Adrenal gland (tissue), 12 donors: ENCODE results near the gene ANKS1B. TPM values are rescaled to one million over a fixed set of nuclear protein-coding genes. Genes with fewer than 3 reads are reported as not detected.

Experiments used
- DNase-seq, 7 donors: peaks; one replicate each; pipeline ENCODE4 v3.0.0-alpha.2; 2019 to 2020
- H3K27ac ChIP-seq, 5 donors: fragments of 200-600 bp; sonication (generic) in 4 of 5; 1 replicate in 3 of 5; 2 replicates in 2 of 5; pipeline versions ENCODE4 v1.5.1 to v1.8.0; 2016 to 2020; ENCODE audit warnings: mild to moderate bottlenecking in 1 of 5
- H3K27me3 ChIP-seq: fragments of 200-600 bp; 2 replicates; pipeline ENCODE4 v1.8.0; 2021
- H3K36me3 ChIP-seq, 2 donors: fragments of 200-600 bp; replicated peaks in 1 of 2; 1 replicate in 1 of 2; 2 replicates in 1 of 2; pipeline versions ENCODE4 v1.5.1 to v1.8.0; 2018 to 2022
- H3K4me1 ChIP-seq, 2 donors: fragments of 200-600 bp; replicated peaks in 1 of 2; 1 replicate in 1 of 2; 2 replicates in 1 of 2; pipeline versions ENCODE4 v1.5.1 to v1.8.0; 2018 to 2021
- H3K4me3 ChIP-seq, 4 donors: fragments of 200-600 bp; sonication (generic) in 3 of 4; one replicate each; pipeline ENCODE4 v1.5.1; 2016 to 2018
- H3K9me3 ChIP-seq, 3 donors: fragments of 200-600 bp; sonication (generic) in 1 of 3; replicated peaks in 1 of 3; 1 replicate in 2 of 3; 2 replicates in 1 of 3; pipeline versions ENCODE4 v1.5.1 to v1.8.0; 2016 to 2021
- POLR2A ChIP-seq, 2 donors: fragments of 450-650 bp; IDR thresholded peaks; one replicate each; pipeline ENCODE4 v1.6.1; 2017; ENCODE audit warnings: antibody characterized with exemption in 2 of 2, mild to moderate bottlenecking in 2 of 2, moderate library complexity in 1 of 2
- WGBS, 4 donors: extraction: QIAGEN DNeasy Blood & Tissue Kit in 2 of 4; methylation state at CpG; one replicate each; pipeline versions ENCODE4 v1.1.5 to v1.1.7; 2013 to 2017; 5-methylcytosine and 5-hydroxymethylcytosine counted together
- intact Hi-C, 2 donors: fragments of 100-400 bp; cut with DNase I; formaldehyde crosslinking; loops; one replicate each; pipeline versions ENCODE4 v1.14.1 to v1.15.0; 2022 to 2023
- polyA plus RNA-seq, 3 donors: library from polyadenylated mRNA; stranded (reverse); fragments of 200-250 nt in 2 of 3; fragments of 350-450 nt in 1 of 3; fragmentation: Illumina TruSeq in 1 of 3; extraction: RNeasy Lipid Tissue Mini Kit (QIAGEN cat#74804) in 1 of 3; gene quantifications; one replicate each; pipeline ENCODE4 v1.2.3, GENCODE V29; 2013 to 2014
- total RNA-seq, 9 donors: library from RNA; depleted of rRNA in 4 of 9; stranded (reverse); fragments of >200 nt in 4 of 9; fragments of 120-200 nt in 1 of 9; fragmentation: NEBNext Ultra II Directional in 1 of 9; extraction: Animal tissue kit (Norgen Biotek cat#: 25700) in 1 of 9; gene quantifications; one replicate each; pipeline versions ENCODE4 v1.1.0 to v1.2.4, GENCODE V29; 2013 to 2023
- TF ChIP-seq, protein P1 (sequence below), 6 experiments: fragments of 450-650 bp in 4 of 6; fragments of 200-600 bp in 2 of 6; sonication (generic) in 1 of 6; IDR thresholded peaks; 1 replicate in 5 of 6; 2 replicates in 1 of 6; pipeline versions ENCODE4 v1.5.1 to v1.8.0; 2016 to 2021; ENCODE audit warnings: antibody characterized with exemption in 6 of 6, mild to moderate bottlenecking in 2 of 6, moderate library complexity in 1 of 6
- donor health status: healthy with polysubstance abuse.
- donor health status: Bipolar disorder and iron deficiency.
- donor health status: DM: yes; HTN: yes; CAD: no.
- donor health status: DM: no; HTN: no; CAD: no.
- donor health status: DM: no; HTN: no; CAD: no.
- donor health status: DM: yes; HTN: yes; CAD: no.

ANKS1B gene
- total and polyA plus RNA-seq, 12 donors, result 1.3 to 28.1 (median 8.0) TPM

DNA sequence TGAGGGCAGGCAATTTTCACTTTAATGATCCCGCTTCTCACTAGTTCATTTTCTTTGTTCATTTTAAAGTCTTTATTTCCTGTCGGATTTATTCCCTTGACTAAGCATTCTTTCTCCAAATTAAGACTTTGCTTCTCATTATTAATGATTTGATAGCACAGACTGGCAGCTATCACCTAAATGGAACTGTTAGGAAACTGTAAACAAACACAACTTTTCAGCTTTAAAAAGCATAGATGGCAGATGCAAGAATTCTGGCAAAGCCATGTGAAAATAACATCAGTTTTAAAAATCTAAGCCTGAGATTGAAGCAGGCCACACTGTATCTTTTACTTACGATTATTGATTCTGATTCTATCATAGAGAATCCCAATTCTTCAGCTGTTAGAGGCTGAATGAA lies 225.7 kb downstream of the ANKS1B start:
- H3K4me3 ChIP-seq, result peak overlapping the region in 1 of 4 donors; percentile 4
- no peaks in the 10 kb centered on the region for H3K9me3 ChIP-seq
- intact Hi-C loops, result no loop called here
- no peaks in the 10 kb centered on the region for H3K36me3 ChIP-seq
- H3K27me3 ChIP-seq, result no peaks in the 10 kb centered on the region
- H3K27ac ChIP-seq, result no peak overlapping the region
- WGBS, 4 donors, result 70 to 74% (median 72%) methylated on average over 3 of the region's 3 CpGs
- H3K4me1 ChIP-seq, result no peaks in the 10 kb centered on the region
- no peak for DNase-seq
- TF ChIP-seq POLR2A (IDR thresholded peaks at IDR 0.05), result no peak
- TF ChIP-seq, protein P1, sequence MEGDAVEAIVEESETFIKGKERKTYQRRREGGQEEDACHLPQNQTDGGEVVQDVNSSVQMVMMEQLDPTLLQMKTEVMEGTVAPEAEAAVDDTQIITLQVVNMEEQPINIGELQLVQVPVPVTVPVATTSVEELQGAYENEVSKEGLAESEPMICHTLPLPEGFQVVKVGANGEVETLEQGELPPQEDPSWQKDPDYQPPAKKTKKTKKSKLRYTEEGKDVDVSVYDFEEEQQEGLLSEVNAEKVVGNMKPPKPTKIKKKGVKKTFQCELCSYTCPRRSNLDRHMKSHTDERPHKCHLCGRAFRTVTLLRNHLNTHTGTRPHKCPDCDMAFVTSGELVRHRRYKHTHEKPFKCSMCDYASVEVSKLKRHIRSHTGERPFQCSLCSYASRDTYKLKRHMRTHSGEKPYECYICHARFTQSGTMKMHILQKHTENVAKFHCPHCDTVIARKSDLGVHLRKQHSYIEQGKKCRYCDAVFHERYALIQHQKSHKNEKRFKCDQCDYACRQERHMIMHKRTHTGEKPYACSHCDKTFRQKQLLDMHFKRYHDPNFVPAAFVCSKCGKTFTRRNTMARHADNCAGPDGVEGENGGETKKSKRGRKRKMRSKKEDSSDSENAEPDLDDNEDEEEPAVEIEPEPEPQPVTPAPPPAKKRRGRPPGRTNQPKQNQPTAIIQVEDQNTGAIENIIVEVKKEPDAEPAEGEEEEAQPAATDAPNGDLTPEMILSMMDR (IDR thresholded peaks at IDR 0.05), result no peak

DNA sequence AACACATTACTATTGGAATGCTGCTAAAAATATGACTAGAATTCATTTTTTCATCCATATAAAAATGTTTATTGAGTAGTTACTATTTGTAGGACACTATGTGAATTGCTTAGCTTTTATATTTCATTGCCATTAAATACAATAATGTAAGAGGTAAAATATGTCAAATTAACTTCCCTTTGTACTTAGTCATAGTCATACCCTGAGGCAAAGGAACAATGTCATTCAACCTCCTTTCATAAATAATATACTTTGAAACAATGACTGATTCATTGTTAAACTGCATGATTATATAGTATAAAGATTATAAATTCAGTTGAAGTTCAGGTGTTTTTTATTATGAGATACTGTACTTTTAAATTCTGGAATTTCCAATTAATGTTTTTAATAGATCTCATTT lies 232.0 kb downstream of the ANKS1B start:
- Histone ChIP-seq H3K9me3 (peaks cover 0 to 5% (median 0%) of the 10 kb centered on the region in 3 donors), H3K36me3 (no peaks in the 10 kb centered on the region), H3K4me1 (no peaks in the 10 kb centered on the region), H3K4me3 (no peak overlapping the region), H3K27ac (no peak overlapping the region), H3K27me3 (no peaks in the 10 kb centered on the region)
- intact Hi-C loops, result no loop called here
- DNase-seq, result no peak
- TF ChIP-seq, protein P1 (IDR thresholded peaks at IDR 0.05), result no peak
- no peak for TF ChIP-seq POLR2A (IDR thresholded peaks at IDR 0.05)

DNA sequence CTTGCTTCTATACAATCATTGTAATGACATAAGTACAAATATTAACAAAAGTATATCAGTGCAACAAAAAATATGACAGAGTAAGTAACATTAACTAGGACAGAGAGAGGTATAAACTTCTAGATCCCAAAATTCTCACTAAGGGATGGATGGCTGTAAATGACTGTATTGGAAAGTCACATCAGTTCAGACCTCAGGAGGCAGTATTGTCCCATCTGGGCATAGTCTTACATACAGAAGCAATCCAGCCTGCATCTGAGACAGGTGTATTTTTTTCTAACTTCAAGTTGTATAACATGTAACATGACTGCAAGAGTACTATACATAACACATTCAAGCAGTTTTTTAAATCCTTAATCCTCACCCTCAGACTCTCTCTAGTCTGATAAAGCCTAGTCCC lies 238.2 kb downstream of the ANKS1B start:
- Histone ChIP-seq H3K4me1 (no peaks in the 10 kb centered on the region), H3K27ac (no peak overlapping the region), H3K4me3 (no peak overlapping the region), H3K36me3 (no peaks in the 10 kb centered on the region), H3K9me3 (peaks cover 0 to 5% (median 0%) of the 10 kb centered on the region in 3 donors), H3K27me3 (no peaks in the 10 kb centered on the region)
- TF ChIP-seq POLR2A (IDR thresholded peaks at IDR 0.05), result no peak
- TF ChIP-seq, protein P1 (IDR thresholded peaks at IDR 0.05), result no peak
- intact Hi-C loops, result no loop called here
- DNase-seq, result no peak

DNA sequence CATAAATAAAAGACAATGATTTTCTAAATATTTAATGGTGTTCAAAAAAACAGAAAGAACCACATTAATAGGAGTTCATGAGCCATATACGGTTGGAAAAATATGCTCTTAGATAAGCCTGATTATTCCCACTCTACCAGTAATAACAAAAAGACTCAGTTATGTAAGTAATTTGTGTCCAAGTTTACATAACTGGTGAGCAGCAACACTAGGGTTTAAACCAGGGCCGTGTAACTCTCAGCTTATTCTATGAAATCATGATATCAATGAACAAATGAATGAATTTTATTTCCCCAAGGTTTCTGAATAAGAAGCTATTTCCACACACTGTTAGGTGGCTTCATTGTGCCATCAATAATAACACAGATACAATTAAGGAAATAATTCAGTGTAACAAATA lies 238.8 kb downstream of the ANKS1B start:
- no peaks in the 10 kb centered on the region for H3K27me3 ChIP-seq
- H3K4me3 ChIP-seq, result no peak overlapping the region
- no peak for TF ChIP-seq POLR2A (IDR thresholded peaks at IDR 0.05)
- TF ChIP-seq, protein P1 (IDR thresholded peaks at IDR 0.05), result no peak
- no peak for DNase-seq
- no peaks in the 10 kb centered on the region for H3K36me3 ChIP-seq
- intact Hi-C loops, result no loop called here
- no peaks in the 10 kb centered on the region for H3K4me1 ChIP-seq
- 70 to 75% (median 74%) methylated on average over 2 of the region's 2 CpGs for WGBS, 4 donors
- H3K27ac ChIP-seq, result no peak overlapping the region
- H3K9me3 ChIP-seq, result peaks cover 0 to 5% (median 0%) of the 10 kb centered on the region in 3 donors
